Epithelial cell of esophagus (primary cell): ENCODE measurements around the gene GPC3.
"Not testable (repeated sequence)": the region's sequence is repeated elsewhere in the genome, so short reads cannot be mapped to it uniquely, and the experiment has no call there.

Experiments used
- DNase-seq: peaks from one replicate; pipeline ENCODE4 v3.0.0; 2010; ENCODE audit warnings: low read depth
- H3K4me3 ChIP-seq: 2 replicates; pipeline ENCODE4 v1.5.1; 2011; ENCODE audit warnings: mild to moderate bottlenecking, low read length, control low read depth
- TF ChIP-seq, protein P1 (sequence below): IDR thresholded peaks from 2 replicates; pipeline ENCODE4 v1.5.1; 2011; ENCODE audit warnings: low read depth, mild to moderate bottlenecking, low read length, control low read depth, inconsistent platforms; ENCODE audit not compliant: insufficient read depth; ENCODE audit errors: missing control alignments

GPC3 gene

DNA sequence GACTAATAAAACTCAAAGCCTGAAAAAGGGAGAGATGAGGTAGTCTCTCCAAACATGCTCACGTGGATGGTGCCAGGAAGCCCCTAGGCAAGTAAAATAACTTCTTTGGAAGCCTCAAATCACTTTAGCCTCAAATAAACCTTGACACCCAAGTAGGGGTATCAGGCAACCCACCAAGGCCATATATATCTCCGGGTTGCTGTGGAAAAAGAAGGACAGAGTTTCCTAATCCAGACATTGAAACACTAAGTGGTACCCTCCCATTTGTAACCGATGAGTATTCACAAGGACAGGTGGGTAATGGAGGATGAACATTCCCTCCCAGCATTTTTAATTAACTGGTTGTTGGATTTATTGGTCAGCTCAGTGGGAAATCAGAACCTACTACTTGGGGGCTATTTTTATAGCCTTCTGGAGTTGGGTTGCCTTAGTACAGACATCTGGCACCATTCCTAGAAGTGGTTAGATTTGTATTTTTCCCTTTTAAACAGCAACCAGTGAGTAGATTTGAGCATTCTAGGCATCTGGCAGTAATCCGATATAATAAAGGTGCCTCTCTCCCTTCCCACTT is 87.7 kb downstream of the GPC3 start:
- TF ChIP-seq, protein P1, sequence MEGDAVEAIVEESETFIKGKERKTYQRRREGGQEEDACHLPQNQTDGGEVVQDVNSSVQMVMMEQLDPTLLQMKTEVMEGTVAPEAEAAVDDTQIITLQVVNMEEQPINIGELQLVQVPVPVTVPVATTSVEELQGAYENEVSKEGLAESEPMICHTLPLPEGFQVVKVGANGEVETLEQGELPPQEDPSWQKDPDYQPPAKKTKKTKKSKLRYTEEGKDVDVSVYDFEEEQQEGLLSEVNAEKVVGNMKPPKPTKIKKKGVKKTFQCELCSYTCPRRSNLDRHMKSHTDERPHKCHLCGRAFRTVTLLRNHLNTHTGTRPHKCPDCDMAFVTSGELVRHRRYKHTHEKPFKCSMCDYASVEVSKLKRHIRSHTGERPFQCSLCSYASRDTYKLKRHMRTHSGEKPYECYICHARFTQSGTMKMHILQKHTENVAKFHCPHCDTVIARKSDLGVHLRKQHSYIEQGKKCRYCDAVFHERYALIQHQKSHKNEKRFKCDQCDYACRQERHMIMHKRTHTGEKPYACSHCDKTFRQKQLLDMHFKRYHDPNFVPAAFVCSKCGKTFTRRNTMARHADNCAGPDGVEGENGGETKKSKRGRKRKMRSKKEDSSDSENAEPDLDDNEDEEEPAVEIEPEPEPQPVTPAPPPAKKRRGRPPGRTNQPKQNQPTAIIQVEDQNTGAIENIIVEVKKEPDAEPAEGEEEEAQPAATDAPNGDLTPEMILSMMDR: no peak
- no peak overlapping the region for H3K4me3 ChIP-seq
- no peak for DNase-seq

GRCh38 chrX:133892337-133892736 is 93.1 kb downstream of the GPC3 start:
- DNase-seq: no peak
- TF ChIP-seq, protein P1: no peak
- no peak overlapping the region for H3K4me3 ChIP-seq

GRCh38 chrX:133888984-133889383 is 96.4 kb downstream of the GPC3 start:
- no peak overlapping the region for H3K4me3 ChIP-seq
- TF ChIP-seq, protein P1: no peak
- DNase-seq: no peak

- DNase-seq, H3K4me3 ChIP-seq: not testable (repeated sequence)
Measured at GRCh38 chrX:133888084-133888483, 97.3 kb downstream of the GPC3 start.

GRCh38 chrX:133884430-133885394 is 100.7 kb downstream of the GPC3 start:
- DNase-seq: no peak
- TF ChIP-seq, protein P1: no peak
- no peak overlapping the region for H3K4me3 ChIP-seq

GRCh38 chrX:133881893-133882292 is 103.5 kb downstream of the GPC3 start:
- TF ChIP-seq, protein P1: no peak
- H3K4me3 ChIP-seq: no peak overlapping the region
- no peak for DNase-seq

DNA sequence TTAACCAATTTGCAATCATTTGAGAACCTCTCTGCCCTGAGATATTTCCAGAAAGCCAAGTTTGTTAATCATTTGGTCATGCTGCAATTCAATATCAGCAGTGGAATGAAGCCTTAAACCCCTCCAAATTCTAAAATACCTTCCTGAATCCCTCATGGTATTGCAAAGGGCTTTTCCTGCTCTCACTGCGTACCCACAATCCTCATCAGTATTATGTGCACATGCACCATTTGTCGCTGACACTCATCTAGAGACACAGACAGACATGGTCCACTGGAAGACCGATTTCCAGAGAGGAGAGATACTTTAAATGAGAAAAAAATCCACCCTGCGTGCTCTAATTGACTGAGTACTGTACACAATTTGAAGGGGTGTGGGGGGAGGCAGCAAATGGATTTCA is 104.4 kb downstream of the GPC3 start:
- H3K4me3 ChIP-seq: no peak overlapping the region
- DNase-seq: no peak
- TF ChIP-seq, protein P1: no peak
